Amniotic stem cell (primary cell): ENCODE data around the gene TRPM7.
"Not testable (repeated sequence)": the region's sequence is repeated elsewhere in the genome, so short reads cannot be mapped to it uniquely, and the experiment has no call there.

Experiments
- DNase-seq: peaks from one replicate; lab custom pipeline; 2025; lab: John Stamatoyannopoulos, UW

The TRPM7 gene

GRCh38 chr15:50686469-50687301 lies at the start of gene TRPM7:
TSS of gene TRPM7 (minus strand) at chr15:50686797. CDS start at chr15:50686533, 264 bp downstream.
- DNase-seq, result peak; percentile 59

GRCh38 chr15:50735156-50735555 lies 48.6 kb upstream of the TRPM7 start:
- DNase-seq, result no peak

- DNase-seq, result no peak
Observed at GRCh38 chr15:50726315-50726714, 39.7 kb upstream of the TRPM7 start.

GRCh38 chr15:50718700-50719125 lies 32.1 kb upstream of the TRPM7 start:
- no peak for DNase-seq

GRCh38 chr15:50712018-50712417 lies 25.4 kb upstream of the TRPM7 start:
- DNase-seq, result no peak

GRCh38 chr15:50710585-50710984 lies 24.0 kb upstream of the TRPM7 start:
- no peak for DNase-seq

GRCh38 chr15:50707878-50708427 lies 21.4 kb upstream of the TRPM7 start:
- no peak for DNase-seq

- DNase-seq, result no peak
Observed at GRCh38 chr15:50702762-50703334, 16.3 kb upstream of the TRPM7 start.

- no peak for DNase-seq
Observed at GRCh38 chr15:50698101-50698500, 11.5 kb upstream of the TRPM7 start.

- DNase-seq, result no peak
Observed at GRCh38 chr15:50697109-50697797, 10.7 kb upstream of the TRPM7 start.

- not testable (repeated sequence) for DNase-seq
Observed at GRCh38 chr15:50694634-50695165, 8.1 kb upstream of the TRPM7 start.

GRCh38 chr15:50687302-50687902 lies 805 bp upstream of the TRPM7 start:
- no peak for DNase-seq

- peak; percentile 35 for DNase-seq
Observed at GRCh38 chr15:50685976-50686468, 575 bp downstream of the TRPM7 start.

- DNase-seq, result no peak
Observed at GRCh38 chr15:50685191-50685975, 1.2 kb downstream of the TRPM7 start.

- no peak for DNase-seq
Observed at GRCh38 chr15:50681467-50681866, 5.1 kb downstream of the TRPM7 start.

- DNase-seq, result no peak
Observed at GRCh38 chr15:50676799-50677483, 9.7 kb downstream of the TRPM7 start.

- DNase-seq, result no peak
Observed at GRCh38 chr15:50675535-50676144, 11.0 kb downstream of the TRPM7 start.

- DNase-seq, result no peak
Observed at GRCh38 chr15:50670115-50670514, 16.5 kb downstream of the TRPM7 start.

- DNase-seq, result no peak
Observed at GRCh38 chr15:50669611-50670010, 17.0 kb downstream of the TRPM7 start.

GRCh38 chr15:50665938-50666337 lies 20.7 kb downstream of the TRPM7 start:
- no peak for DNase-seq
